OCI-LY1 (cell line): ENCODE results near the gene AEBP1.

Source experiments
- CTCF ChIP-seq: fragments of 200-600 bp; sonication (generic), shearing (Covaris generic); IDR thresholded peaks from 2 replicates; pipeline ENCODE4 v1.5.1; 2017; ENCODE audit warnings: mild to moderate bottlenecking, antibody characterized with exemption, low read length, moderate library complexity, mixed read lengths
- EZH2 ChIP-seq: fragments of 200-600 bp; sonication (generic), shearing (Covaris generic); IDR thresholded peaks from 2 replicates; pipeline ENCODE4 v1.8.0; 2017; ENCODE audit warnings: borderline replicate concordance, mixed run types, mild to moderate bottlenecking, antibody characterized with exemption, low read length, moderate library complexity, mixed read lengths

GRCh38 chr7:44064791-44065430, 39.2 kb upstream of the AEBP1 start:
- TF ChIP-seq CTCF, result no peak
- TF ChIP-seq EZH2, result no peak
